ENCODE data around the gene ADAMTS3.

- TF ChIP-seq POLR2A (IDR thresholded peaks at IDR 0.05; ENCODE audit: low read length), result no peak
- TF ChIP-seq GATA1 (IDR thresholded peaks at IDR 0.05; ENCODE audit: low read depth, low read length), result no peak
Observed at GRCh38 chr4:72378901-72379300, 190.1 kb downstream of the ADAMTS3 start.

Data from erythroblast (primary cell).